BJ (cell line): ENCODE measurements around the gene COL6A1. TPM values are rescaled to one million over a fixed set of nuclear protein-coding genes. Genes with fewer than 3 reads are reported as not detected.

Experiments used
- CTCF ChIA-PET: fragments of 350-600 bp; formaldehyde crosslinking; extraction: SDS; loops from one replicate; lab custom pipeline; 2021; ENCODE audit warnings: antibody characterized with exemption, inconsistent platforms; lab: Yijun Ruan, JAX
- POLR2A ChIA-PET: fragments of 300-600 bp; sonication (Branson Sonifier 250); formaldehyde crosslinking; extraction: SDS; loops from one replicate; lab custom pipeline; 2021; ENCODE audit warnings: antibody characterized with exemption; lab: Charles Lee
- DNase-seq: peaks from one replicate; pipeline ENCODE4 v3.0.0-alpha.2; 2011; ENCODE audit warnings: low read depth
- H3K27me3 ChIP-seq: 2 replicates; pipeline ENCODE4 v1.6.0; 2011; ENCODE audit warnings: low read length; ENCODE audit not compliant: control insufficient read depth, insufficient read depth
- H3K36me3 ChIP-seq: 2 replicates; pipeline ENCODE4 v1.5.1; 2011; ENCODE audit warnings: low read length; ENCODE audit not compliant: control insufficient read depth, insufficient read depth
- H3K4me3 ChIP-seq: 2 replicates; pipeline ENCODE4 v1.5.1; 2011; ENCODE audit warnings: low read depth, mild to moderate bottlenecking, control low read depth, low read length
- CTCF ChIP-seq: IDR thresholded peaks from 2 replicates; pipeline ENCODE4 v1.5.1; 2011; ENCODE audit warnings: low read depth, mild to moderate bottlenecking, control low read depth, inconsistent platforms, low read length, moderate library complexity; ENCODE audit not compliant: insufficient read depth
- polyA plus RNA-seq: library from polyadenylated mRNA; depleted of rRNA; stranded (reverse); fragments of >200 nt; gene quantifications from 2 replicates; pipeline ENCODE4 v1.2.3, GENCODE V29; 2011

Gene COL6A1
- polyA plus RNA-seq, 1 experiment, result 672 TPM

- Histone ChIP-seq H3K36me3 (peaks cover 80% of the 10 kb centered on the region), H3K4me3 (no peak overlapping the region), H3K27me3 (no peaks in the 10 kb centered on the region)
- ChIA-PET CTCF (no interaction called here), POLR2A (no interaction called here)
- DNase-seq, result no peak
- TF ChIP-seq CTCF, result no peak
These were observed 15.6 kb downstream of the COL6A1 start for GRCh38 chr21:45997205-45997494.

- Histone ChIP-seq H3K4me3 (no peak overlapping the region), H3K36me3 (peaks cover 80% of the 10 kb centered on the region), H3K27me3 (no peaks in the 10 kb centered on the region)
- CTCF ChIA-PET, result interaction anchor here (0.6 kb wide), 1 partner anchor 111 kb away, joined by 3 read pairs; no protein-coding TSS in a partner anchor
- no peak for TF ChIP-seq CTCF
- no peak for DNase-seq
- POLR2A ChIA-PET, result no interaction called here
These were observed 16.1 kb downstream of the COL6A1 start for GRCh38 chr21:45997495-45998275.

DNA sequence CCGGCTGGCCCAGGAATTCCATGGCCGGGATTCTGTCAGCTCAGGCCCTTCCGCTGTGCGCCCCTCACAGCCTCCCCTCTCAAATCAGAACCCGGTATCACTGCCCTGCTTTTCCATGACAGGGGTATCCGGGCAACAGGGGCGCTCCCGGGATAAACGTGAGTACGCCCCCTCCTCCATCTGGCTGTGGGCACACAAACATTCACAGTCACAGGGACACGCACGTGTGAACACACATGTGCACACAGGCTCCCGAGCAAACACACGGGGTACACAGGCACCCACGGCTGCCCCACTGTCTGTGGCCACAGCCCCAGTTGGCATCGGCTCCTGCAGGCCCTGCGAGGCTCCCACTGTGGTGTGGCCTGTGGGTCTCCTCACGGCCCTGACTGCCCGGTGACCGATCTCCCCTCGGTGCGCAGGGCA lies 16.7 kb downstream of the COL6A1 start:
- H3K4me3 ChIP-seq, result no peak overlapping the region
- POLR2A ChIA-PET, result no interaction called here
- CTCF ChIA-PET, result interaction anchor here (0.6 kb wide), 1 partner anchor 110 kb away, joined by 3 read pairs; no protein-coding TSS in a partner anchor
- no peak for DNase-seq
- H3K36me3 ChIP-seq, result peaks cover 78% of the 10 kb centered on the region
- no peak for TF ChIP-seq CTCF
- no peaks in the 10 kb centered on the region for H3K27me3 ChIP-seq

GRCh38 chr21:45998871-45999580 lies 17.5 kb downstream of the COL6A1 start:
- Histone ChIP-seq H3K4me3 (no peak overlapping the region), H3K27me3 (no peaks in the 10 kb centered on the region), H3K36me3 (peaks cover 77% of the 10 kb centered on the region)
- ChIA-PET POLR2A (no interaction called here), CTCF (interaction anchor here (0.6 kb wide), 1 partner anchor 34 kb away, joined by 3 read pairs; no protein-coding TSS in a partner anchor)
- no peak for DNase-seq
- TF ChIP-seq CTCF, result no peak

DNA sequence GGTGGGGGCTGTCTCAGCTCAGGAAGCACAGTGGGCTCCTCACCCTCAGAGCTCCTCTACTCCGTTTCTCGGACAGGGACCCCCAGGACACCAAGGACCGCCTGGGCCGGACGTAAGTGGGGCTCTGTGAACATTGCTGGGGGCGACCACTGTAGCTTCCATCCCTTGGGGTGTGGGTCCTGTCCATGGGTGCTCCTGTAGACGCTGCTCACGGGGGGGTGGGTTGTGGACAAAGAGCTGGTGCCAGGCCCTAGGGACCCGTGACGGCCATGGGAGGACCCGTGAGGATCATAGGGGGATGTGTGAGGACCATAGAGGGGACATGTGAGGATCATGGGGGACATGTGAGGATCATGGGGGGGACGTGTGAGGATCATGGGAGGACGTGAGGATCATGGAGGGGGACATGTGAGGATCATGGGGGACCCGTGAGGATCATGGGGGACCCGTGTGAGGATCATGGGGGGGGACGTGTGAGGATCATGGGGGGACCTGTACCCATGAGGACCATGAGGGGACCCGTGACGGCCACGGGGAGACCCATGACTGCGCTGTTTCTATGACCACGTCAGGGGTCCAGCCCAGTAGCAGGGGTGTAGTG lies 18.1 kb downstream of the COL6A1 start:
- CTCF ChIA-PET, result interaction anchor here (0.6 kb wide), 1 partner anchor 34 kb away, joined by 3 read pairs; no protein-coding TSS in a partner anchor
- H3K36me3 ChIP-seq, result peaks cover 78% of the 10 kb centered on the region
- no peak for TF ChIP-seq CTCF
- H3K4me3 ChIP-seq, result no peak overlapping the region
- POLR2A ChIA-PET, result no interaction called here
- DNase-seq, result no peak
- no peaks in the 10 kb centered on the region for H3K27me3 ChIP-seq
